Endothelial cell of umbilical vein (primary cell): ENCODE results near the gene THUMPD2. TPM values are rescaled to one million over a fixed set of nuclear protein-coding genes. Genes with fewer than 3 reads are reported as not detected.

Experiments used
- BruUV-seq: library from RNA; stranded (reverse); fragments of 400-500 nt; replicated peaks from 2 replicates; lab custom pipeline; 2021; lab: Mats Ljungman, UMichigan
- CTCF ChIA-PET: fragments of 300-600, 350-600 bp; sonication (Branson Sonifier 250); formaldehyde crosslinking; loops from one replicate; lab custom pipeline; 2021; ENCODE audit warnings: antibody characterized with exemption, inconsistent platforms; lab: Charles Lee
- POLR2A ChIA-PET: fragments of 300-600, 350-600 bp; sonication (Branson Sonifier 250); formaldehyde crosslinking; loops from one replicate; lab custom pipeline; 2021; ENCODE audit warnings: antibody characterized with exemption, inconsistent platforms; lab: Charles Lee
- DNase-seq: peaks from one replicate; pipeline ENCODE4 v3.0.0-alpha.2; 2011; ENCODE audit warnings: low read depth, low spot score
- FAIRE-seq: peaks from 2 replicates; lab custom pipeline; 2011; peaks lifted over from hg19 to GRCh38; lab: Jason Lieb, UNC
- H2AFZ ChIP-seq: 2 replicates; pipeline ENCODE4 v1.6.0; 2012; ENCODE audit warnings: low read depth, low read length, control low read depth, inconsistent platforms
- H3K27ac ChIP-seq: 2 replicates; pipeline ENCODE4 v1.5.1; 2011; ENCODE audit warnings: low read depth, mild to moderate bottlenecking, control low read depth, low read length, moderate library complexity; ENCODE audit not compliant: insufficient read depth
- H3K27me3 ChIP-seq, 2 experiments: 2 replicates each; pipeline versions ENCODE4 v1.6.0 to v1.6.1; 2011; ENCODE audit warnings: low read length in 2 of 2, mixed read lengths in 1 of 2; ENCODE audit not compliant: control insufficient read depth in 2 of 2, insufficient read depth in 2 of 2
- H3K36me3 ChIP-seq, 2 experiments: 2 replicates in 1 of 2; 3 replicates in 1 of 2; pipeline ENCODE4 v1.5.1; 2011; ENCODE audit warnings: low read length in 2 of 2, mild to moderate bottlenecking in 1 of 2, moderate library complexity in 1 of 2; ENCODE audit not compliant: control insufficient read depth in 2 of 2, insufficient read depth in 2 of 2; ENCODE audit errors: extremely low read depth in 1 of 2
- H3K4me1 ChIP-seq: 3 replicates; pipeline ENCODE4 v1.5.1; 2011; ENCODE audit warnings: mild to moderate bottlenecking, low read length; ENCODE audit not compliant: control insufficient read depth, insufficient read depth; ENCODE audit errors: extremely low read depth
- H3K4me2 ChIP-seq: 2 replicates; pipeline ENCODE4 v1.6.1; 2011; ENCODE audit warnings: low read length, control low read depth, mixed read lengths; ENCODE audit not compliant: insufficient read depth
- H3K4me3 ChIP-seq, 3 experiments: fragments of 200-600 bp in 1 of 3; sonication (generic), shearing (Covaris generic) in 1 of 3; replicated peaks in 1 of 3; 2 replicates each; pipeline ENCODE4 v1.5.1; 2011 to 2016; ENCODE audit warnings: control low read depth in 3 of 3, low read length in 3 of 3, mild to moderate bottlenecking in 2 of 3, inconsistent platforms in 1 of 3, low read depth in 1 of 3, moderate library complexity in 1 of 3; ENCODE audit not compliant: insufficient read depth in 1 of 3
- H3K79me2 ChIP-seq: 2 replicates; pipeline ENCODE4 v1.6.0; 2012; ENCODE audit warnings: low read length, inconsistent platforms; ENCODE audit not compliant: control insufficient read depth, insufficient read depth
- H3K9ac ChIP-seq: replicated peaks from 2 replicates; pipeline ENCODE3; 2011; ENCODE audit warnings: low read length, control low read depth; ENCODE audit not compliant: insufficient read depth; ENCODE audit errors: extremely low read depth
- H3K9me1 ChIP-seq: replicated peaks from 3 replicates; pipeline ENCODE4 v1.6.0; 2011; ENCODE audit warnings: mild to moderate bottlenecking, low read length; ENCODE audit not compliant: control insufficient read depth, insufficient read depth; ENCODE audit errors: extremely low read depth
- H3K9me3 ChIP-seq: replicated peaks from 2 replicates; pipeline ENCODE4 v1.5.1; 2012; ENCODE audit warnings: low read length, inconsistent platforms; ENCODE audit not compliant: control insufficient read depth, insufficient read depth
- H4K20me1 ChIP-seq: replicated peaks from 2 replicates; pipeline ENCODE3; 2011; ENCODE audit warnings: mild to moderate bottlenecking, low read length; ENCODE audit not compliant: control insufficient read depth, insufficient read depth; ENCODE audit errors: extremely low read depth
- CTCF ChIP-seq, 2 donors: IDR thresholded peaks; 1 replicate in 1 of 2; 2 replicates in 1 of 2; pipeline ENCODE4 v1.5.1; 2011; ENCODE audit warnings: low read length in 2 of 2, mild to moderate bottlenecking in 2 of 2, moderate library complexity in 2 of 2, control low read depth in 1 of 2, inconsistent platforms in 1 of 2, low read depth in 1 of 2; ENCODE audit not compliant: insufficient read depth in 1 of 2; ENCODE audit errors: extremely low read depth in 1 of 2
- EZH2 ChIP-seq: IDR thresholded peaks from 2 replicates; pipeline ENCODE4 v1.6.1; 2012; ENCODE audit warnings: borderline replicate concordance, low read depth, mild to moderate bottlenecking, moderate library complexity, low read length, inconsistent platforms; ENCODE audit not compliant: severe bottlenecking
- FOS ChIP-seq: IDR thresholded peaks from 2 replicates; pipeline ENCODE4 v1.6.1; 2011; ENCODE audit warnings: mild to moderate bottlenecking, low read length, moderate library complexity, borderline replicate concordance; ENCODE audit not compliant: insufficient read depth
- GATA2 ChIP-seq: IDR thresholded peaks from 2 replicates; pipeline ENCODE4 v1.7.0; 2011; ENCODE audit warnings: low read depth, mild to moderate bottlenecking, moderate library complexity, mixed read lengths, low read length; ENCODE audit not compliant: insufficient read length, insufficient read depth
- JUN ChIP-seq: IDR thresholded peaks from 2 replicates; pipeline ENCODE4 v1.6.1; 2011; ENCODE audit warnings: borderline replicate concordance, low read depth; ENCODE audit not compliant: insufficient read length, insufficient read depth
- MAX ChIP-seq: IDR thresholded peaks from 2 replicates; pipeline ENCODE4 v1.6.1; 2011; ENCODE audit not compliant: insufficient read depth, insufficient read length
- MYC ChIP-seq: IDR thresholded peaks from one replicate; pipeline ENCODE4 v1.6.1; 2011; ENCODE audit warnings: mild to moderate bottlenecking, low read depth, low read length
- POLR2A ChIP-seq: IDR thresholded peaks from 2 replicates; pipeline ENCODE4 v1.6.1; 2012; ENCODE audit warnings: low read depth, mild to moderate bottlenecking, control low read depth, low read length
- POLR2AphosphoS5 ChIP-seq: IDR thresholded peaks from 2 replicates; pipeline ENCODE4 v1.6.1; 2012; ENCODE audit warnings: low read depth, mild to moderate bottlenecking, control low read depth, low read length, moderate library complexity; ENCODE audit not compliant: insufficient read depth
- dilution Hi-C: fragments of 300-500 bp; cut with MboI; formaldehyde crosslinking; loops from one replicate; pipeline ENCODE4 v1.15.0; 2019; ENCODE audit warnings: low sequenced_read_pairs; ENCODE audit not compliant: extremely low pct_ligation_motif_present
- intact Hi-C: fragments of 100-400 bp; cut with micrococcal nuclease; formaldehyde crosslinking; loops from one replicate; pipeline ENCODE4 v1.10.0; 2022
- polyA plus RNA-seq, 4 experiments: library from polyadenylated mRNA; depleted of rRNA in 3 of 4; stranded (reverse) in 3 of 4; unstranded in 1 of 4; fragments of >200 nt; gene quantifications; 2 replicates each; pipeline versions ENCODE4 v1.2.1 to v1.2.3, GENCODE V29; 2011 to 2012; ENCODE audit warnings: missing spikeins in 1 of 4
- total RNA-seq: library from RNA; stranded (reverse); gene quantifications from 2 replicates; pipeline ENCODE4 v1.2.3, GENCODE V29; 2021

The THUMPD2 gene
- total and polyA plus RNA-seq, 2 donors (not counting 3 experiments of a cell fraction or from before 2014, with no cell fraction given), result 4.3 to 8.2 TPM

- Histone ChIP-seq H3K4me1 (peaks cover 14% of the 10 kb centered on the region), H3K9ac (no peak overlapping the region), H3K36me3 (no peaks in the 10 kb centered on the region), H3K79me2 (no peaks in the 10 kb centered on the region), H3K4me2 (no peak overlapping the region), H3K4me3 (no peak overlapping the region), H3K27ac (no peak overlapping the region), H3K9me1 (no peaks in the 10 kb centered on the region), H3K9me3 (no peaks in the 10 kb centered on the region), H2AFZ (no peak overlapping the region), H4K20me1 (no peaks in the 10 kb centered on the region), H3K27me3 (peaks cover 4 to 11% of the 10 kb centered on the region in 2 experiments)
- FAIRE-seq (no peak), DNase-seq (no peak)
- BruUV-seq, result no TSS peak
- ChIA-PET POLR2A (no interaction called here), CTCF (no interaction called here)
- dilution Hi-C loops (no loop called here), intact Hi-C loops (no loop called here)
- TF ChIP-seq EZH2 (no peak), JUN (no peak), POLR2A (no peak), FOS (no peak), CTCF (IDR thresholded peaks at IDR 0.05; ENCODE audit: extremely low read depth in 1 of 2, insufficient read depth in 1 of 2, low read depth in 1 of 2, low read length in 2 of 2) (no peak), GATA2 (no peak), POLR2AphosphoS5 (no peak), MYC (no peak), MAX (no peak)
These were observed 77.9 kb downstream of the THUMPD2 start for GRCh38 chr2:39701137-39701536.
